Upper lobe of right lung (tissue), 1 donor: ENCODE data around the gene GSTM4. TPM values are rescaled to one million over a fixed set of nuclear protein-coding genes. Genes with fewer than 3 reads are reported as not detected.
A peak's percentile ranks its signal among the peaks of the same experiment; 100 is the strongest.

ENCODE experiments used
- ATAC-seq: fragments of 200-7000 bp; cut with Tn5 transposase; one replicate; pipeline ENCODE4 v1.9.1; 2020; ENCODE audit warnings: mild to moderate bottlenecking, moderate library complexity
- DNase-seq: peaks from one replicate; pipeline ENCODE4 v3.0.0-alpha.2; 2020
- H3K27ac ChIP-seq: fragments of 200-600 bp; one replicate; pipeline ENCODE4 v1.8.0; 2022
- H3K27me3 ChIP-seq: fragments of 200-600 bp; one replicate; pipeline ENCODE4 v1.8.0; 2022; ENCODE audit warnings: mild to moderate bottlenecking
- H3K36me3 ChIP-seq: fragments of 200-600 bp; one replicate; pipeline ENCODE4 v1.8.0; 2022
- H3K4me1 ChIP-seq: fragments of 200-600 bp; one replicate; pipeline ENCODE4 v1.8.0; 2022
- H3K4me3 ChIP-seq: fragments of 200-600 bp; one replicate; pipeline ENCODE4 v1.8.0; 2022; ENCODE audit warnings: mild to moderate bottlenecking
- H3K9me3 ChIP-seq: fragments of 200-600 bp; one replicate; pipeline ENCODE4 v1.8.0; 2022
- CTCF ChIP-seq: fragments of 200-600 bp; IDR thresholded peaks from one replicate; pipeline ENCODE4 v1.8.0; 2022; ENCODE audit warnings: antibody characterized with exemption
- intact Hi-C: fragments of 100-400 bp; cut with DNase I; formaldehyde crosslinking; loops from one replicate; pipeline ENCODE4 v1.11.0; 2022
- total RNA-seq: library from RNA; stranded (reverse); fragmentation: NEBNext Ultra II Directional; extraction: Animal tissue kit (Norgen Biotek cat#: 25700); gene quantifications from one replicate; pipeline ENCODE4 v1.2.1, GENCODE V29; 2021
- donor health status: DM: no; HTN: yes; CAD: no; lungs with severe emphysema.

Gene GSTM4
- total RNA-seq, 1 donor from 2014 or later: 17.2 TPM

DNA sequence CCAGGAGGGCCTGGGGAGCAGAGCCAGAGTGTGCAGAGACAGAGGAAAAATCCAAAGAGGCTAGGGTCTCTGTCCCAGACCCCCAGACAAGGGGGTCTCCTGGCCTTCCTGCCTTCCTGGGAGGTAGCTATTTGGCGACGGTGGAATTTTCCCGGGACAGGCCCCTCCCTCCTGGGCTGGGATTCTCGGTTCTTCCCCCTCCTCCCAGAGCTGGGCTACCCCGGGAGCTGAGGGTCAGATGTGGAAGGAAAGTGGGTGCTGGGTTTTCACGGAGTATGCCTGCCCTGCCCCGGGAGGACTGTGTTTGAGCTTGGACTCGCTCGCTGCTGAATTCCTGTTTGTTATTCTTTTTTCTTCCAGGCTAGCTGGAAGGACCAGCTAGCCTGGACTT is 35.5 kb upstream of the GSTM4 start:
- Histone ChIP-seq H3K27me3 (no peaks in the 10 kb centered on the region), H3K36me3 (no peaks in the 10 kb centered on the region), H3K4me1 (peaks cover 53% of the 10 kb centered on the region), H3K9me3 (no peaks in the 10 kb centered on the region), H3K4me3 (peak overlapping the region; percentile 83), H3K27ac (peak overlapping the region; percentile 82)
- intact Hi-C loops: no loop called here
- TF ChIP-seq CTCF: no peak
- DNase-seq (peak; percentile 66), ATAC-seq (peak; percentile 2)

- peak overlapping the region; percentile 82 for H3K27ac ChIP-seq
- no peaks in the 10 kb centered on the region for H3K9me3 ChIP-seq
- intact Hi-C loops: no loop called here
- ATAC-seq (peak; percentile 81), DNase-seq (peak; percentile 96)
- H3K4me1 ChIP-seq: peaks cover 52% of the 10 kb centered on the region
- TF ChIP-seq CTCF: no peak
- H3K4me3 ChIP-seq: peak overlapping the region; percentile 83
- no peaks in the 10 kb centered on the region for H3K27me3 ChIP-seq
- H3K36me3 ChIP-seq: no peaks in the 10 kb centered on the region
Observed at GRCh38 chr1:109620841-109621286, 35.0 kb upstream of the GSTM4 start.

GRCh38 chr1:109621379-109622136 is 34.3 kb upstream of the GSTM4 start:
- TF ChIP-seq CTCF: no peak
- no peak for ATAC-seq
- H3K36me3 ChIP-seq: peaks cover 4% of the 10 kb centered on the region
- H3K9me3 ChIP-seq: no peaks in the 10 kb centered on the region
- peak overlapping the region; percentile 82 for H3K27ac ChIP-seq
- intact Hi-C loops: no loop called here
- peaks cover 46% of the 10 kb centered on the region for H3K4me1 ChIP-seq
- DNase-seq: no peak
- H3K4me3 ChIP-seq: peak overlapping the region; percentile 83
- no peaks in the 10 kb centered on the region for H3K27me3 ChIP-seq

- ATAC-seq: no peak
- H3K9me3 ChIP-seq: no peaks in the 10 kb centered on the region
- peaks cover 41% of the 10 kb centered on the region for H3K4me1 ChIP-seq
- peak overlapping the region; percentile 83 for H3K4me3 ChIP-seq
- H3K36me3 ChIP-seq: peaks cover 11% of the 10 kb centered on the region
- intact Hi-C loops: no loop called here
- no peaks in the 10 kb centered on the region for H3K27me3 ChIP-seq
- no peak overlapping the region for H3K27ac ChIP-seq
- no peak for DNase-seq
- no peak for TF ChIP-seq CTCF
Observed at GRCh38 chr1:109622137-109622892, 33.6 kb upstream of the GSTM4 start.

DNA sequence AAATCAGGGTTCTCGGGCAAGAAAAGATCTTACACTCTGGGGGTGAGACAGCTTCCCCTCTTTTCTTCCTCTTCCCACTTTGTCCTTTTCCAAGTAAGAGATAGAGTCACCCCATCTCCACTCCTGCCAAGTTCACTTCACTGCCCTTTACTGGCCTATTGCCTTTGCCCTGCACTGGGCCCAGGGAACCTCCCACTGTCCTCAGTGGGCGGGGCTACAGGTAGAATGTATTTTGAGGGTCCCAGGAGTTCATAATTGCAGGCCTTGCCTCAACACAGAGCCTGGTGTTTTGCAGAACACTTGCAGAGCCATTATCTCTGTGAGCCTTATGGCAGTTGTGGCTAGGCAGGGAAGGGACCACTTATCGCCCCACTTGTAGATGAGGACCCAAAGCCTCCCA is 33.0 kb upstream of the GSTM4 start:
- intact Hi-C loops: no loop called here
- Histone ChIP-seq H3K4me1 (peaks cover 41% of the 10 kb centered on the region), H3K4me3 (no peak overlapping the region), H3K27ac (peak overlapping the region; percentile 24), H3K27me3 (no peaks in the 10 kb centered on the region), H3K9me3 (no peaks in the 10 kb centered on the region), H3K36me3 (peaks cover 16% of the 10 kb centered on the region)
- DNase-seq (no peak), ATAC-seq (no peak)
- no peak for TF ChIP-seq CTCF
